ENCODE measurements around the gene ITPRID1.

GRCh38 chr7:31563522-31563921 lies 49.6 kb downstream of the ITPRID1 start:
- TF ChIP-seq EZH2phosphoT487 (IDR thresholded peaks at IDR 0.05; ENCODE audit: insufficient read depth, low read depth) (no peak), EZH2 (IDR thresholded peaks at IDR 0.05; ENCODE audit: insufficient read depth, poor library complexity, severe bottlenecking) (no peak)

All from GM23248 (cell line).